GM18526 (cell line): Measurements from ENCODE around the gene NR2E1.

Source experiments
- POLR2A ChIP-seq: IDR thresholded peaks from 3 replicates; pipeline ENCODE4 v1.6.1; 2011; ENCODE audit not compliant: insufficient read length; ENCODE audit errors: extremely low read depth

The NR2E1 gene

DNA sequence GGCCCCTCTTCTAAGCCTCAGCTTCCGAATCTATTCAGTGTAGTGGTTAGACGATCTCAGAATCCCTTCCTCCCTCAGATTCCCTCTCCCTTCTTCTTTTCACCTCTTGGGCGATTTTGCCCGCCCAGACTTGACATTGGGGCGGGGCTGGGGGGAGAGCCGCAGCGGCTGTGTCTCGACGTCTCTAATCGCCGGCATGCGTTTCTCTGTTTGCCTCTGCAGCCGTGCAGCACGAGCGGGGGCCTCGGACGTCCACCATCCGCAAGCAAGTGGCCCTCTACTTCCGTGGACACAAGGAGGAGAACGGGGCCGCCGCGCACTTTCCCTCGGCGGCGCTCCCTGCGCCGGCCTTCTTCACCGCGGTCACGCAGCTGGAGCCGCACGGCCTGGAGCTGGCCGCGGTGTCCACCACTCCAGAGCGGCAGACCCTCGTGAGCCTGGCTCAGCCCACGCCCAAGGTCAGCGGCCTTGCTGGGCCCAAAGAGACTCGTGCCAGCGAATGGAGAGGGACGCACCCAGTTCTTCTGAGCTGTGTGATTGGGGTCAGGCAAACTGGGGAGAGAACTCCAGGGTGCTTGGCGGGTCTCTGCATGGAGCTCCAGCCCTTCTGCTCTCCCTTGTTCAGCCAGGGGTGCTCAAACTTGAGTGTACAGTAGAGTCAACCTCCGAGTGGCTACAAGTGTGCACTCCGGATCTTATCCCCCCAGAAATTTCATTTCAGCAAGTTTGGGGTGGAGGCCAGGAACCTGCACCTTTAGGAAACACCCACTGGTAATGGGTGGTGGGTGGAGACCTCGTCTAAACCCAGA is 10.7 kb downstream of the NR2E1 start:
- TF ChIP-seq POLR2A = no peak

DNA sequence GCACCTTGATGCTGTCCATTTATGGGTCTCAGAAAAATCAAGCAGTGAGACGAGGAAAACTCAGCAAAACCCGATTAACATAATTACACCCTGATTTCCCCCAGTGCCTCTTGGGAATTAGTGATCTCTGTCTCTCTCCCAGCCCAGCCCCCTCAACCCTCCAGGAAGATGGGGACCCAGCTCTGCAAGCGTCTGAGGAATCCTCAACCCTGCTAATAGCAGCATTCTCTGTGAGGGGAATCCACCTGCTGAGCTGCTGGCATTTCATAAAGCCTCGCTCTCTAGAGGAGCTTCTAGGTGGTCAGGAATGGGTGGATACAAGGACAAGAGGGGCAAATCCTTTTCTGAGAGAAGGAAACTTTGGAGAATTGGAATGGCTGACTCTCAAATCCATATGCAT is 13.9 kb downstream of the NR2E1 start:
- no peak for TF ChIP-seq POLR2A

DNA sequence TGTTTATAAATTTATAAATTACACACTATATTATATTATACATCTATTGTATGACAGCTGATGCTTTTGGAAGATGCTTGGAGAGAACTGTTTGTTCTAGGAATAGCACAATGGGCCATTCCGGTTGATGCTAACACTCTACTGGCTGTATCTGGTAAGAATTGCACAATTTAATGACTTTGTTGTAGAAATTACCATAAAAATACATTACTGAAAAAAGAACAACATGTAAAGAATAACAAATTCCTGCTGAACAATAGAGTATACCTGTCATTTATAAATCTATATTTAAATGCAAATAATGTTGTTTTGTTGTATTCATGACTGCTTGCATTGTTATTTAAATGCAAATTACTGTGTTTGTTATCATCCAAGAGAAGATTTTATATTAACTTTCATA is 14.4 kb downstream of the NR2E1 start:
- no peak for TF ChIP-seq POLR2A

DNA sequence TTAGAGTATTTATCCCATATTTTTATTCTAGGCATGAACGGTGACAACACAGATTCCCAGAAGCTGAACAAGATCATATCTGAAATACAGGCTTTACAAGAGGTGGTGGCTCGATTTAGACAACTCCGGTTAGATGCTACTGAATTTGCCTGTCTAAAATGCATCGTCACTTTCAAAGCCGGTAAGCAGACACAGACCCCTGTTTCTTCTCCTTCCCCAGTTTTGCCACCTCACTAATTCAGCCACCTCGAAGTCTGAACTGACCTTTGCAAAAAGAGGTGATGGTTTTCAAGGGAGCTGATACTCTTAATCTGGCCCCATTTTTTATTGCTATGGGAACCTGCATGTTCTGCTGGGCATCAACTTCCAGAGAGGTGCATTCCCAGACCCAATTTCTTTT is 15.0 kb downstream of the NR2E1 start:
- no peak for TF ChIP-seq POLR2A

DNA sequence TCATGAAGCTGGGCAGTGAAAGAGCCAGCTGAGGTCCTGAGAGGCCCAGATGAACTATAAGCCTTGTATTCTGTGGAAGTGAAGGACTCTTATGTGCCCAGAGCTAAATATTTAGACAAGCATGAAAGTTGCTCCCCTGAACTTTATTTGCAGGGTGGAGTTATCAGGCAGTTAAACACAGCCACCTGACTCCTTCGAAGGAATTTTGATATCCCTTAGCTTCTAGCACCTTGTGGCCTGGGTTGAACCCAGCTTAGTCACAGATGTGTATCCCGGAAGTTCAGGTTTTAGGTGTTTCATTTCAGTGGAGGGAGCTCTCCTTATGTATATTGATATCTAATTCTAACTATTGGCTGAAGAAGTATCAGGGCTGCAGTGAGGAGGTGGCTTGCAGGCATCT is 20.4 kb downstream of the NR2E1 start:
- TF ChIP-seq POLR2A = no peak

DNA sequence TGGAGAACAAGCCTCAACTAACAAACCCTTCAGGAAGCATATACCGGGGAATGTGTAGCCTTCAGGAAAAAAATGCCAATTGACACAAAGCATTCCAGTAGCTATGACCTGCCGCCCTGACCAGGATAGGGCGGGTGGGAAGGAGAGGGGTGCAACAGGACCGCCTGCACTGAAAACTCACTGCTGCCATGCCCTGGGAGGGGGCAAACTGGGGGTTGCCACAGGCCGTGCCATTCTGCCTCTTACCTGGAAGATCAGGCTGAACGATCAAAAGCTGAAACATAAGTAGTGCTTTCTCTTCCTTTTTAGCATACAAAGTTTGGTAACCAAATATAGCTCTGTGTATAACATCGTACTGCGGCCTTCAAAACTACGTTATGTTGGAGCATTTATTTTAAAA is 21.7 kb downstream of the NR2E1 start:
- no peak for TF ChIP-seq POLR2A

DNA sequence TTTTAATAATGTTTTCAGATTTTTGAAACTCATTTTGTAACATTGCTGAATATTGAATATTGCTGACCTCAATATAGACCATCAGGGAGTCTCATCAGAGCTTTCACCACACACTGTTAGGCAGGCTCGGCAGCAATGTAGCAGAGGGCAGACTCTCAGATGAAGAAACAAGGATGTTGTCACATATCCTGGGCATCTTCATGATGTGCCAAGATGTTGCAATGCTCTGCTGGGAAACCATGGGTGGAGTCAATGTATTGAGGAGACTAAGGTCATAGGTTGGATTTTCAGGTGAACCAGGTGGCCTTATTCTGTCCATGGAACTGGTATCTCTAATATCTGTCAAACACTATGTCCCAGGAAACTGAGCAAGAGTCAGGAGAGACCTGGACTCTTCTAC is 27.3 kb downstream of the NR2E1 start:
- no peak for TF ChIP-seq POLR2A

DNA sequence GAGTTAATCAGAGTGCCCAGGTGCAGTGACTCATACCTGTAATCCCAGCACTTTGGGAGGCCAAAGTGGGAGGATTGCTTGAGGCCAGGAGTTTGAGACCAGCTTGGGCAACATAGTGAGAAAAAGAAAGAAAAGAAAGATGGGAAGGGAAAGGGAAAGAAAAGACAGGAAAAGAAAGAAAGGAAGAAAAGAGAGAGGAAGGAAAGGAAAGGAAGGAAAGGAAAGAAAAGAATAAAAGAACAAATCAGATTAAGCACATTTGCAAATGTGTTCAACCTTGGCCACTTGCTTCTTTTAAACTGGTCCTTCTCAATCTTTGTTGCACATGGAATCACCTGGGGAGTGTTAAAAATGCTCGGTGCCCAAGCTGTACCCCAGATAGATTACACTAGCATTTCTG is 28.0 kb downstream of the NR2E1 start:
- no peak for TF ChIP-seq POLR2A

DNA sequence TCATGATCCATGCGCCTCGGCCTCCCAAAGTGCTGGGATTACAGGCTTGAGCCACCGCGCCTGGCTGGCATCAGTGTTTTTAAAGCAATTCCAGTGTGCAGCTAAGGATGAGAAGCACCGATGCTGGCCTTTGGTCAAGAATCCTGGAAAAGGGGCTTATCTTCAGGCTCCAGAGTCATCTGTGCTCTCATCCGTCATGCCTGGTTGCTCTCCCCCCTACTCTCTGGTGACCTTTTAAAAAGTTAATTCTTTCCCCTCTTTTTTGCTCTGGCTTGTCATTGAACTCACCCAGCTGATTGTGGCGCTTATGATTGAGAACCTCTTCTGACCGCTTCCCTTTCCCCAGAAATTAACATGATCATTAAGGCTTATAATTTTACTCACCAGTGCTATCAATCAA is 28.7 kb downstream of the NR2E1 start:
- TF ChIP-seq POLR2A = no peak

DNA sequence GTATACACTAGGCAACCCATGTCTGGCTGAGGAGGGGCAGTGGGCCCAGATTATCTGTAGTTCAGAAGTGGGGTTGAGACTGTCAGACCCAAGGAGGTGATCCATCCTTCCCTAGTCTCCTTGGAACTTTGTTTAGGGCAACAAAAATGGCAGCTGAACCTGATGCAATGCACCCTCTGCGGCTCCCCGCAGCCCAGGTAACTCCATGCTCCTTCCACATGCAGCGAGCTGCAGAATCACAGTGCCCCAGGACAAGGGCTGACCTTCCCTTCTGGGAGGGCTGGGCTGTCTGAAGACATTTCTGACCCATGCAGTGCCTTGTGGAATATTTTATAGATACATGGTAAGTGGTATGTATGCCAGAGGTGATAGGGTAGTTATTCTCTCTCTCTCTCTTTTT is 29.4 kb downstream of the NR2E1 start:
- TF ChIP-seq POLR2A = no peak

DNA sequence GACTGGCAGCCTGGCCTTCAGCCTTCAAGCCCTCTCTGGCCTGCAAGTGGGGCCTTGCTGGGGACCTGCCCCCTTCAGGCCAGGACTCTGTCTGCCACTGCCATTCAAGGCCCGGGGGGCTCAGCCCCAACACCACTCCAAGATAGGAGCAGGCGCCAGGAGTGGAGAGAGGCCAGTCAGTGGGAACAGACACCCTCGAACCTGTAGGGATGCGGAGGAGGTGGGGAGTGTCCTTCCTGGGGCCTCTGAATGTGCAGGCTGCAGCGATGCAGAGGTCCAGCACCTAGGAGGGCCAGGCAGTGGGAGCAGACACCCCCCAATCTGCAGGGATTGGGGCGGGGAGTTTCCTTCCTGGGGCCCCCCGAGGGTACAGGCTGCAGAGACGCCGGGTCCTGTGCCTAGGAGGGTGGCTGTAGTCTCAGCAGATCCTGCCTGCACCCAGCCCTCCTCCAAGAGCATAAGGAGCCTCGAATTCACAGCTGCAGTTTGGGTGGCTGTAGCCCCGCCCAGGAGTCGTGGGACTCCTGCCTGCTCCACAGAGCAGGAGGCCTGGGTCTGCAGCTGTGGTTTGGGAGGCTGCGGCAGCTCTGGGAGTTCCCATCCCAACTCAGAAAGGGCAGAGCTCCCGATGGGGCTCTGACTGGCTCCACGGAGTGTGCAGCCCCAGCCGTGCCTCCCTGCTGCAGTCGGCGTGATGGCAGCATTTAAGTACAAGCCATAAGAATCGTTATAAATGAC is 33.1 kb downstream of the NR2E1 start:
- no peak for TF ChIP-seq POLR2A

DNA sequence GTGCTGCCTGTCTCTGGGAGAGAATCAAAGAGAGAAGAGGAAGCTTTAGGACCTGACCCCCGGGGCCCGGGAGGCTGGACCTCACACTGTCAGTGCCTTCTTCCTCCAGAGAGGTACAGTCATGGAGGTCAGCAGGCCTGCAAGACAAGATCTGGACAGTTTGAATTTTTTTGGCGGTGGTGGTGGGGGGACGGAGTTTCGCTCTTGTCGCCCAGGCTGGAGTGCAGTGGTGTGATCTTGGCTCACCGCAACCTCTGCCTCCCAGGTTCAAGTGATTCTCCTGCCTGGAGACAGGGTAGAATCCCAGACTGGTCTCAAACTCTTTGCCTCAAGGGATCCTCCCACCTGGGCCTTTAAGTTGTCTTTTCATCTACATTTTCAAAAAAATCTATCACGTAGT is 34.4 kb downstream of the NR2E1 start:
- no peak for TF ChIP-seq POLR2A

DNA sequence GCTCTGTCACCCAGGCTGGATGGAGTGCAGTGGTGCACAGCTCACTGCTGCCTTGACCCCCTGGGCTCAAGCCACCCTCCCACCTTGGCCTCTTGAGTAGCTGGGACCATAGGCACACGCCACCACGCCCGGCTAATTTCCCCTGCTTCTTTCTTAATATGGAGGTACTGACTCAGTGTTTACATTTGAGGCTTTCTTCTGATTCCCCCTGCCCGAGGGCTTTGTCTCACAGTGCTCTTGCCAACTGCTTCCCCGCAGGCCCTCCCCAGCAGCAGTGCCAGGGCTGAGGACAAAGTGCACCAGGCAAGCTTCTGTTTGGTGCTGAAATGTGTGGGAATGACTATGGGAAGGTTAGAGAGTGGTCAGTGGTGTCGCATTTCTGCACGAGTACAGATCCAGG is 34.8 kb downstream of the NR2E1 start:
- TF ChIP-seq POLR2A = no peak

DNA sequence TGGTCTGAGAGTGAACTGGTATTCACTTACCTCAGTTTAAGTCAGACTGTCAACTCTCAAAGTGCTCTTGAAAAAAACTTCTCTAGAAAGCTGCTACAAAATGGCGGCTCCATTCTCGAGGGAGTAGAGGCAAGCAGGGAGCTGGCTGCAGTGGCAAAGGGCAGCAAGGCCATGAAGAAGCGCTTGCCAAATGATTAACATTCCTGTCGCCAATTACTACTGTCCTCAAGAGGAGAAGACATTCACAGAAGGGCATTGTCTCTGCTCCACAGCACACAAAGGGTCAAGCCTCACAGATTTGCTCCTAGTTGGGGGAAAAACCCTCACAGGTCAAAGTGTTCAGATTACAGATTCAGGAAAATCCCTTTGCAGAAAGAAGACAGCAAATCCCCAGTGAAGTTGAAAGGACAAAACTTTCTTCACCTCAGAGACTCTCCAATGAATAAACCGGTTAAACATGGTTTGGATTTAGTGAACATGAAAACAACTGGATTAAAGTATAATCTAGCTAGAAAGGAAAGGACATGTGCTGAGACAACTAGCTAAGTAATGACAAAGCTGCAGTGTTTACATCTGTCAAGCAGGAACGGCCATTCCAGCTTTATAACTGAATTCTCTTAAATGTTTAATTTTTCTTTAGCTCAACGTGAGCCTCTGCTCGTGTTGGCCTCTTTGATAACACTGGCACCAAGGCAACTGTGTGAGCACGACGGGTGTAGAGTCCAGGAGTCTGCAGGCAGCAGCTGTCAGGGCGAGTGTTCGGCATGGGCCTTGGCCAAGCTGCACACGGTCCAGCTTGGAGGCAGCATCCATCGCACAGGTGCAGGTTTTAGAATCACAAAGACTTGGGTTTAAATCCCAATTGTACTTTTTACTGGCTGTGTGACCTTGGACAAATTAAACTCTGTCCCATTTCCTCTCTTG is 37.6 kb downstream of the NR2E1 start:
- no peak for TF ChIP-seq POLR2A

DNA sequence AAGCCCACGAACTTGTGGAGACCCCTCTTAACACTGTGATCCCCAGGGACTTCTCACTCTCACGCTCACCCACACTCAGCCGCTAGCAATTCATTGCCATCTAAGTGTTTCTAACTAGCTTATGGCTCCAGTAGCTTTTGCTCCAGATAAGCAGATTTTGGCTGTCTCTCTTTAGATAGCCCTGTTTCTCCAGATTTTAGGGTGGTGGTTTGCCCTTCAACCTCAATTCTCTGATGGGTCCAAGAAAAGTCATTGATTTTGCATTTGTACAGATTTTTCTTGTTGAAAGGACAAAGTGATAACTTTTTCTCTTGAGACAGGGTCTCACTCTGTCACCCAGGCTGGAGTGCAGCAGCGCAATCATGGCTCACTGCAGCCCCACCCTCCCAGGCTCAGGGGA is 41.2 kb downstream of the NR2E1 start:
- no peak for TF ChIP-seq POLR2A

DNA sequence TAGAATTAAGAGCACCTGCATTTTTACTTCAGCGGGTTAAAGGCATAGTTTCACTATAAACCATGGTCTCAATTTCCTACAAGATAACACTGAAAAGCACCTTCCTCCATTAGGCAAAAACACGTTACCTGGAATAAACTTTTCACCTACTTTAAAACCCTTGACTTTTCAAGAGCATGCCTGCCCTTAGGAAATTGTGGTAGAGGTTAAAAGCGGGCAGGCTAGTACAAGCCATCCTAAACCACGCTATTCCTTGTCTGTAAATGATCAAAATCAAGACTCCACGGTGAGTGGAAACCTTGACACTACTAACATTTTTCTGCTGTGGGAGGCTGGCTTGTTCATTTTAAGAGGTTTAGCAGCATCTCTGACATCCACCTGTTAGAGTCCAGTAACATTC is 43.9 kb downstream of the NR2E1 start:
- no peak for TF ChIP-seq POLR2A

DNA sequence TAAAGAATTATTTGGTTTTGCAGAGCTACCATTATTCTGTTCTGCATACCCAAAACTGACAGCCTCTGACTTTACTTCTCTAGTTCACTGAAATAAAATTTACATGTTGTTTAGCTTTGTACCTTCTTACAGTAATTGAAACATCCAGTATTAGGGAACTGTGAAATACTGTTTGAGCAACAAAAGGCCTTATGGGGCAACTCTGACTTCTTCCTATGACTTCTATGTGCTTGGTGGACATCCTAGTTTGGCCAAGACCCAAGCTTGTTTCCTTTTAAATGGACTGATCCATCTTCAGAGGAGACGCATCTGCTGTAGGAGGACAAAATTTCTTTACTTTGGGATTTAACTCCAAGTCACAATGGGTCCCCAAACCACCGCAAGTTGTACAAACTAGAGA is 44.7 kb downstream of the NR2E1 start:
- no peak for TF ChIP-seq POLR2A
